Measurements from ENCODE around the gene FAM161A. TPM values are rescaled to one million over a fixed set of nuclear protein-coding genes. Genes with fewer than 3 reads are reported as not detected.

Gene FAM161A
- total RNA-seq, 1 experiment from 2014 or later = 19.0 TPM

DNA sequence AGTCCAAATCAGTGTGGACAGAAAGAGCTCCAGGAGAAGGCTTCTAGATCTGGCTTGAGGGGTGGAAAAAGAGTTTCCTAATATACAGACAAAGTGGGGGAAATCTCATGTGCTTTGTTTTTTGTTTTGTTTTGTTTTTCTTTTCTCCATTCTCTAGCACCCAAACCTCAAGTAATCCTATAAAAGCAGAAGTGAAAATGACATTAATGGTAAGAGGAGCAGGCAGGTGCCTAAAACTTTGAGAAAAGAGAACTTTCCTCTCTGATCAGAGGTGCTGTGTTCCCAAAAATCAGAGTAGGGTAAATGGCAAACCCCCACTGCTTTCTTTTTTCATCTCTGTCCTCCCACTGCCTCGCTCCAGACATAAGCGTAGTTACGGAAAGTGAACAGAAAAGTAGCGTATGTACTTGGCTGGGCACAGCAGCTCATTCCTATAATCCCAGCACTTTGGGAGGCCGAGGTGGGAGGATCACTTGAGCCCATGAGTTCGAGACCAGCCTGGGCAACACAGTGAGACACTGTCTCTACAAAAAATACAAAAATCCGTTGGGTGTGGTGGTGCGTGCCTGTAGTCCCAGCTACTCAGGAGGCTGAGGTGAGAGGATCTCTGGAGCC is 77.8 kb downstream of the FAM161A start:
- Histone ChIP-seq H3K4me1 (no peaks in the 10 kb centered on the region), H3K36me3 (no peaks in the 10 kb centered on the region), H3K27me3 (peaks cover 3% of the 10 kb centered on the region; the same call in 1 of the 2 replicates), H3K4me3 (no peak overlapping the region), H3K9me3 (replicated peaks) (no peaks in the 10 kb centered on the region), H3K27ac (no peak overlapping the region)
- DNase-seq = no peak

Other genes with a start within 250 kb of the FAM161A start
- 406 and 424 TPM in 2 replicates for gene CCT4, start 34.6 kb upstream of the FAM161A start, total RNA-seq (2014; rRNA removed; shearing (Covaris generic))
- 48.9 and 51.4 TPM in 2 replicates for gene COMMD1, start 51.6 kb upstream of the FAM161A start, total RNA-seq (2014; rRNA removed; shearing (Covaris generic))